ENCODE measurements around the gene OR11H7.
"Not testable (repeated sequence)": the region's sequence is repeated elsewhere in the genome, so short reads cannot be mapped to it uniquely, and the experiment has no call there.

Gene OR11H7

DNA sequence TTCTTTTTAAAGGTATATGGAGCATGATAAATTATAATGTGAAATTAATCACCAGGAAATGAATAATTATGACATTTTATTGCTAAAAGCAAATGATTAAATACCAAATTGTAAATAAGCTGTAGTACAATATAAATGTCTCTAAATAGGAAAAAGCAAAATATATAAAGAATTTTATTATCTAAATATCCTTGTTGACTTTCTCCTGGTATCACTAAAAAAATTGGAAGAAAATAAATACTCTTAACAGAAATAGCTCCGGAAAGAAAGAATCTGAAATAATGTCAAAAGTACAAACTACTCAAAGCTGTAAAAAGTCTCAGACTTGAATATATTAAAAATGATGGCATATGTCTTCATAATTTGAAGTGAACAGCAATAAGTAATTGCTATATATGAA lies at the start of gene OR11H7:
Gene OR11H7 (plus strand): TSS at position 301 of the 400 bp plus-strand sequence.
- no peak for DNase-seq

DNA sequence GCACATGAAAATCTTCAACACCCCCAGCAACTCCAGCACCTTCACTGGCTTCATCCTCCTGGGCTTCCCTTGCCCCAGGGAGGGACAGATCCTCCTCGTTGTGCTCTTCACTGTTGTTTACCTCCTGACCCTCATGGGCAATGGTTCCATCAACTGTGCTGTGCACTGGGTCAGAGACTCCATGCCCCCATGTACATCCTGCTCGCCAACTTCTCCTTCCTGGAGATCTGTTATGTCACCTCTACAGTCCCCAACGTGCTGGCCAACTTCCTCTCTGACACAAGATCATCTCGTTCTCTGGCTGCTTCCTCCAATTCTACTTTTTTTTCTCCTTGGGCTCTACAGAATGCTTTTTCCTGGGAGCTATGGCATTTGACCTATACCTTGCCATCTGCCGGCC lies 49.6 kb upstream of the OR11H7 start:
- DNase-seq: no peak

DNA sequence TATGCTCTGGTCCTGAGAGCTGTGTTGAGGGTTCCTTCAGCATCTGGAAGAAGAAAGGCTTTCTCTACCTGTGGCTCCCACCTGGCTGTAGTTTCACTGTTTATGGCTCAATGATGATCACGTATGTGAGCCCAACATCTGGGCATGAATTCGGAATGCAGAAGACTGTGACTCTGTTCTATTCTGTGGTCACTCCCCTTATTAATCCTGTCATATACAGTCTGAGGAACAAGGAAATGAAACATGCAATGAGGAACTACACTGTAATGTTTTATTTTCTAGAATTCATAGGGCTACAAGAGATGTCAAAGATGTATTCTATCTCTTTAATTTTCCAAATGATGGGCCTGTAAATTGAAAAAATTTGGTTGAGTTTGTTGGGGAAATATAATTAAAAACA lies 48.9 kb upstream of the OR11H7 start:
- DNase-seq: no peak

DNA sequence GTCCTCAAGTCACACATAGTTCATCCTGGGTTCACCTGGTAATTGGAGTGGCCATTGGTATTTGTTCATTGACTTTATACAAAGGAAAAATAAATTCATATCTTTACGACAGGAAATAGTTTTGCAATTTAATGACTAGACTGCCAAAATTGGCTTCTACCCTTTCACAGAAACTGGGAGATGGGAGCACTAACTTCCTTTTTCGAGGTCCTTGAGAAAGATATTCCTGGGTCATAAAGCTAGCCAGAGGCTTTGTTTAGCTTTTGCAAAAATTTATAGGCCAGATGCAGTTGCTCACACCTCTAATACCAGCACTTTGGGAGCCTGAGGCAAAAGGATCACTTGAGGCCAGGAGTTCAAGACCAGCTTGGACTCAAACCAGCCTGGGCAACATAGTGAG lies 48.3 kb upstream of the OR11H7 start:
- DNase-seq: no peak

- DNase-seq: no peak
These were observed 44.6 kb upstream of the OR11H7 start for GRCh38 chr14:20184181-20184580.

- no peak for DNase-seq
These were observed 38.2 kb upstream of the OR11H7 start, which contains the start of gene OR11G2 for GRCh38 chr14:20190596-20190995. Gene OR11G2 (plus strand): TSS chr14:20190896. CDS start chr14:20197438, 6,542 bp downstream.

DNA sequence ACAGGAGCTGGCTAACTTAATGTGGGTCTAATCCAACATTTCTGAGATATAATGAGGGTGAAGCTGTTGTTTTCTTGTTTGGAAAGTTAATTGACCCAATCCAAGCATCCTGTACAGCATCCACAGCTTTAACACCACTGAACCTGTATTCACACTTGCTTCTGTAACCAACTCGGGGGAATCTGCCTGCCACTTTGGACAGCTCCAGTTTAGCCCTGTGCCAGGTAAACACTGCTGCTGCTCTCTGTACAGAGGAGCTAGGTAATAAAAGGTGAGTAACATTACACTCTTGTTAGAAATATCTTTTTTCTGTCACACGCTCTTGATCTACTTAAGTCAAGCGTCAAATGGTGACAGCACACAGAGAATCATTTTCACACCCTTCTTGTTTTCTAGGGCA lies 37.4 kb upstream of the OR11H7 start:
- DNase-seq: no peak

GRCh38 chr14:20194101-20194500 lies 34.7 kb upstream of the OR11H7 start:
- DNase-seq: no peak

DNA sequence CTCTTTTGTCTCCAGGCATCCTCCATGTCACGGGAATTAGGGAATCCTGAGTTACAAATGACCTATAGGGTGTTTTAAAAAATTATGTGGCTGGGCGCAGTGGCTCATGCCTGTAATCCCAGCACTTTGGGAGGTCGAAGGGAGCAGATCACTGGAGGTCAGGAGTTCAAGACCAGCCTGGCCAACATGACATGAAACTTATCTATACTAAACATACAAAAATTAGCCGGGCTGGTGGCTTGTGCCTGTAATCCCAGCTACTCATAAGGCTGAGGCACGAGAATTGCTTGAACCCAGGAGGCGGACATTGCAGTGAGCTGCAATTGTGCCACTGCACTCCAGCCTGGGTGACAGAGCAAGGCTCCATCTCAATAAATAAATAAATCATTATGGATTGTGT lies 33.6 kb upstream of the OR11H7 start:
- not testable (repeated sequence) for DNase-seq

DNA sequence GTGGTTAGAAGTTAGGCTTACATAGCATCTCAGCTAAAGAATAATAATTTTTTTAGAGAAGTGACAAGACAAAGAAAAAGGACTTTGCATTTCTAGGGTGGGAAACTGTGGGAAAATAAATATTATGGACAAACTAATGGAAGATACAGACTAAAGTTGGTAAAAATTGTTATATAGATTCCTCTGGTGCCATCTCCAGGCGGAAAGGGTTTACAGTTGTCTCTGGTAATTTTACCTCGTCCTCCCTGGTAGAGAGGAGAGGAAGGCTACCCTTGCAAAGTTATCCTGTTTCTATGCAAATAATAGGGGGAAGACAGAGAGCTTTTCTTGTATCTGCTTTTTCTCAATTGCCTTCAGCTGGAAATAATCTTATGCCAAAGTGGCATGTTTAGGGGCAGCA lies 32.9 kb upstream of the OR11H7 start:
- no peak for DNase-seq

- DNase-seq: no peak
These were observed 31.3 kb upstream of the OR11H7 start for GRCh38 chr14:20197459-20197858.

DNA sequence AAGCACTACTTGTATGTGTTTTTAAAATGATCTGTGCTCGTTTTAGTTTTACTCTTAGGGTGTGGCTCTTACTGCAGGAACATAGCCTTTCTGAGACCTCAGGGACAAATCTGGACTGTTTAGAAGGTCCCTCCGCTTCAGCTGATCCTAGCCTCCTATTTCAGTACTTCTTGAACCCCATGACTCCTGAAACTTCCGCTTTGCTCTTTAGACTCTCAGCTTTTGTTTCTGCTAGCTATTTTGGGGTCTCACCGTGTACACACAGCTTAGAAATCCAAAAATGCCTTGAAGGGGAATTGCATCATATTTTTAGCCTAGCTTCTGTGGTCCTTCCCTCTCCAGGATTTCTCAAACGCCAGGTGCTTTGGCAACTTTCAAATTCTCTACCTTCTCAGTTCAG lies 29.8 kb upstream of the OR11H7 start:
- no peak for DNase-seq

- DNase-seq: no peak
These were observed 24.1 kb upstream of the OR11H7 start for GRCh38 chr14:20204721-20205120.

DNA sequence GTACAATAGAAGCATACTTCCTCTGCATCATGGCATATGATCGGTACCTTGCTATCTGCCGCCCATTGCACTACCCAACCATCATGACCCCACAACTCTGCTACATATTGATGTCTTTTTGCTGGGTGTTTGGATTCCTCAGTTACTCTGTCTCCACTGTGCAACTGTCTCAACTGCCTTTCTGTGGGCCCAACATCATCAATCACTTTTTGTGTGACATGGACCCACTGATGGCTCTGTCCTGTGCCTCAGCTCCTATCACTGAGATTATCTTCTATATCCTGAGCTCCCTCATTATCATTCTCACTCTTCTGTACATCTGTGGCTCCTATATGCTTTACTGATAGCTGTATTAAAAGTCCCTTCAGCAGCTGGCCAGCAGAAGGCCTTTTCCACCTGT lies 19.2 kb upstream of the OR11H7 start:
- DNase-seq: no peak

DNA sequence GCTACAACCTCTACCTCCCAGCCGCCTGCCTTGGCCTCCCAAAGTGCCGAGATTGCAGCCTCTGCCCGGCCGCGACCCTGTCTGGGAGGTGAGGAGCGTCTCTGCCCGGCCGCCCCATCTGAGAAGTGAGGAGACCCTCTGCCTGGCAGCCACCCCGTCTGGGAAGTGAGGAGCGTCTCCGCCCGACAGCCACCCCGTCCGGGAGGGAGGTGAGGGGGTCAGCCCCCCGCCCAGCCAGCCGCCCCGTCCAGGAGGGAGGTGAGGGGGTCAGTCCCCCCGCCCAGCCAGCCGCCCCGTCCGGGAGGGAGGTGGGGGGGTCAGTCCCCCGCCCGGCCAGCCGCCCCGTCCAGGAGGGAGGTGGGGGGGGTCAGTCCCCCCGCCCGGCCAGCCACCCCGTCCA lies 16.4 kb upstream of the OR11H7 start:
- DNase-seq: not testable (repeated sequence)

GRCh38 chr14:20215196-20215595 lies 13.6 kb upstream of the OR11H7 start:
- no peak for DNase-seq

GRCh38 chr14:20219033-20219432 lies 9.7 kb upstream of the OR11H7 start:
- no peak for DNase-seq

DNA sequence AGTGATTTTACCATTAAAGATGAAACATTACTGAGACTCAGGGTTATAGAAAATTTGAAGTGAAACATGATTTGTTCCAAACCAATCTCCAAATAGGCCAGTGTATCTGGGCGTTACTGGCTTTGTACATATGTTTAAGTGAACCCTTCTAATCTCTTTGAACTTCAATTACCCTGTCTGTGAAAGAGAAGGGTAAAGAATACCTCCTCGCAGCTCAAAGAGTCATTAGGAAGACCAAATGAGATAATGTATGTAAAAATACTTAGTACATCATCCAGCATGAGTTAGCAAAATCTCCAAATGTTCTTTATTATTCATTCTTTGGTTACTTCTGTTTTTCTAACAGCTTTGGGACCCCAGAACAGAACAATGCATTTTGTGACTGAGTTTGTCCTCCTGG lies 5.4 kb upstream of the OR11H7 start, which contains the start of gene OR11H6:
Gene OR11H6 (plus strand): TSS at position 301 of the 400 bp plus-strand sequence. CDS start 0 bp downstream, at position 301.
- no peak for DNase-seq

GRCh38 chr14:20235415-20235814 lies 6.6 kb downstream of the OR11H7 start:
- DNase-seq: not testable (repeated sequence)

DNA sequence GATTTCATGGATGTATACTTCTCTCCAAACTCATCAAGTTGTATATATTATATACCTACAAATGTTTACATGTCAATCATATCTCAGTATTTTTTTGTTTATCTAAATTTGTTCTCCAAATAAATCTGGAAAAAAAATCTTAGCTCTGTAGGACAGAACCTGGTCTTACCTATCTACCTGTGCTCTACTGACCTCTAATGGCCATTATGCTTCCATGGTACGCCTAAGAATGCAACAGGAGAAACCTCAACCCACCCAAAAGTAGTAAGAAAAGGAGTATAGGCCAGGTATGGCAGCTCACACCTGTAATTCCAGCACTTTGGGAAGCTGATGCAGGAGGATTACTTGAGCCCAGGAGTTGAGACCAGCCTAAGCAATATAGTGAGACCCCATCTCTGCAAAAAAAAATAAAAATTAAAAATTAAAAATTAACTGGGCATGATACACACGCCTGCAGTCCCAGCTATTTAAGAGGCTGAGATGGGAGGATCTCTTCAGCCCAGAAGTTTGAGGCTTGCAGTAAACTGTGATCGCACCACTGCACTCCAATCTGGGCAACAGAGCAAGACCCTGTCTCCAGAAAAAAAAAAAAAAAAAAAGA lies 19.0 kb downstream of the OR11H7 start:
- DNase-seq: no peak

DNA sequence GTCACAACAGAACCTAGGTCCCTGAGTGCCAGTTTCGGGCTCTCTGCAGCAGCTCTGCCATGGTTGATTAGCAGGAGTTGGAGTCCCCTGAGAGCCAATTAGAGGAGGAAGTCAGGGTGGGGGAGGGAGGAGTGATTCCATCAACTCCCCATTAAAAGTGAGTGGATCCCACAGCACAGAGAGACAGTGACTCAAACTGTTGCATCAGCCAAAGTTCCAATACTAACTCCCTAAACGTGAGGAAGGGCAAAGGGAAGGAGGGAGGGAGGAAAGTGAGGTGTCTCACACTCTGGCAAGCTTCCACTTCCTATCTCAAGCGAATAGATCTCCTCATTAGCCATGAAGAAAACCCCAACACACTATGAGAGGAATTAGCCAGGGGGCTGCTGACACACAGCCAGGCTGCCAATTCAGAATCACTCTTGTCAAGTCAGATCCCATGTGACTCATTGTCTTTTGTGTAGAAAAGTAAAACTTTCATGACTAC lies 33.9 kb downstream of the OR11H7 start:
- DNase-seq: no peak

GRCh38 chr14:20264361-20264760 lies 35.6 kb downstream of the OR11H7 start:
- DNase-seq: not testable (repeated sequence)

- no peak for DNase-seq
These were observed 45.3 kb downstream of the OR11H7 start for GRCh38 chr14:20274062-20274461.

DNA sequence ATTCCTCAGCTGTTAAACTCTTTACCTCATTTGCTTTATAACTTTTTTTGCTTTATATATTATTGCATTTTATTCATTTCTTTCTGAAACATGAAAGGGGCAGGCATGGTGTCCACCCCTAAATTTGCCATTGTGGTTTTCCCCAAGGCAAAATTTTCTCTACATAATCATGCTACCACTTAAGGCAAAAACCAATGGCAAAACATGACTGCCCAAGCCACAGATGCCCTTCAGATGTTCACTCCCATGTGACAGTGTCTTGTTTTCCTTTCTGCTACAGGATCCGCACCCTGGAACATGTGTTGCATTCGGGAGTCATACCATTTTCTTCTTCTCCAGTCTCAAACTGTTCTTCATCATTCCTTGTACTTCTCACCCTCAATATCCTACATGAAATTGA lies 48.6 kb downstream of the OR11H7 start:
- DNase-seq: no peak

- no peak for DNase-seq
These were observed 49.6 kb downstream of the OR11H7 start for GRCh38 chr14:20278414-20278813.
